CD8-positive, alpha-beta memory T cell (primary cell): Measurements from ENCODE around the gene SPACDR. TPM values are rescaled to one million over a fixed set of nuclear protein-coding genes. Genes with fewer than 3 reads are reported as not detected.
"Not testable (repeated sequence)": the region's sequence is repeated elsewhere in the genome, so short reads cannot be mapped to it uniquely, and the experiment has no call there.

Source experiments
- CTCF ChIA-PET: fragments of 350-600 bp; sonication (Branson Sonifier 250); formaldehyde crosslinking; loops from one replicate; lab custom pipeline; 2021; ENCODE audit warnings: antibody characterized with exemption; lab: Charles Lee
- POLR2A ChIA-PET: fragments of 350-600 bp; sonication (Branson Sonifier 250); formaldehyde crosslinking; loops from one replicate; lab custom pipeline; 2021; ENCODE audit warnings: antibody characterized with exemption; lab: Charles Lee
- DNase-seq, 5 donors: peaks; one replicate each; pipeline versions ENCODE4 v3.0.0 to v3.0.0-alpha.2; 2020 to 2022; ENCODE audit warnings: mixed read lengths in 1 of 5
- H3K27ac ChIP-seq: one replicate; pipeline ENCODE4 v1.7.0; 2013; ENCODE audit warnings: low read depth, mild to moderate bottlenecking, low read length, moderate library complexity
- H3K27me3 ChIP-seq: 2 replicates; pipeline ENCODE4 v1.7.0; 2013; ENCODE audit warnings: low read length, mild to moderate bottlenecking; ENCODE audit not compliant: insufficient read depth, poor library complexity, severe bottlenecking
- H3K36me3 ChIP-seq: 2 replicates; pipeline ENCODE4 v1.7.0; 2013; ENCODE audit warnings: mild to moderate bottlenecking, low read length, moderate library complexity; ENCODE audit not compliant: insufficient read depth
- H3K4me1 ChIP-seq: 2 replicates; pipeline ENCODE4 v1.7.0; 2013; ENCODE audit warnings: mild to moderate bottlenecking, low read length, moderate library complexity; ENCODE audit not compliant: insufficient read depth
- H3K4me3 ChIP-seq: 2 replicates; pipeline ENCODE4 v1.7.0; 2013; ENCODE audit warnings: mild to moderate bottlenecking, low read length
- H3K9me3 ChIP-seq: 2 replicates; pipeline ENCODE4 v1.7.0; 2013; ENCODE audit warnings: mild to moderate bottlenecking, low read length
- H3K27ac Mint-ChIP-seq, 8 donors: one replicate each; pipeline ENCODE4 v1.8.0; 2020 to 2021; ENCODE audit warnings: mixed read lengths in 8 of 8, mild to moderate bottlenecking in 6 of 8, inconsistent platforms in 3 of 8, moderate library complexity in 3 of 8
- H3K27me3 Mint-ChIP-seq, 2 donors: one replicate each; pipeline ENCODE4 v1.8.0; 2020 to 2021; ENCODE audit warnings: mixed read lengths in 2 of 2, mild to moderate bottlenecking in 1 of 2, moderate library complexity in 1 of 2
- H3K36me3 Mint-ChIP-seq, 3 donors: one replicate each; pipeline ENCODE4 v1.8.0; 2020 to 2021; ENCODE audit warnings: mixed read lengths in 3 of 3, inconsistent platforms in 1 of 3, mild to moderate bottlenecking in 1 of 3
- H3K4me1 Mint-ChIP-seq, 3 donors: one replicate each; pipeline ENCODE4 v1.8.0; 2020 to 2021; ENCODE audit warnings: mixed read lengths in 3 of 3, inconsistent platforms in 1 of 3, mild to moderate bottlenecking in 1 of 3
- H3K4me3 Mint-ChIP-seq, 7 donors: one replicate each; pipeline ENCODE4 v1.8.0; 2020 to 2021; ENCODE audit warnings: mixed read lengths in 7 of 7, mild to moderate bottlenecking in 6 of 7, moderate library complexity in 4 of 7, inconsistent platforms in 2 of 7
- H3K9me3 Mint-ChIP-seq, 5 donors: one replicate each; pipeline ENCODE4 v1.8.0; 2020 to 2022; ENCODE audit warnings: mixed read lengths in 5 of 5, mild to moderate bottlenecking in 3 of 5, moderate library complexity in 2 of 5, inconsistent platforms in 1 of 5
- polyA plus RNA-seq: library from polyadenylated mRNA; unstranded; fragments of 300-500 nt; fragmentation: Illumina TruSeq; gene quantifications from one replicate; pipeline ENCODE4 v1.2.3, GENCODE V29; 2021
- total RNA-seq, 2 experiments: library from RNA; stranded (reverse); gene quantifications; one replicate each; pipeline ENCODE4 v1.2.3, GENCODE V29; 2021

SPACDR gene
- total RNA-seq (1 to 10 TPM in 1 of 2 experiments, under 1 TPM in 1; 1.00 to 1.7 TPM), polyA plus RNA-seq (0.56 TPM)

DNA sequence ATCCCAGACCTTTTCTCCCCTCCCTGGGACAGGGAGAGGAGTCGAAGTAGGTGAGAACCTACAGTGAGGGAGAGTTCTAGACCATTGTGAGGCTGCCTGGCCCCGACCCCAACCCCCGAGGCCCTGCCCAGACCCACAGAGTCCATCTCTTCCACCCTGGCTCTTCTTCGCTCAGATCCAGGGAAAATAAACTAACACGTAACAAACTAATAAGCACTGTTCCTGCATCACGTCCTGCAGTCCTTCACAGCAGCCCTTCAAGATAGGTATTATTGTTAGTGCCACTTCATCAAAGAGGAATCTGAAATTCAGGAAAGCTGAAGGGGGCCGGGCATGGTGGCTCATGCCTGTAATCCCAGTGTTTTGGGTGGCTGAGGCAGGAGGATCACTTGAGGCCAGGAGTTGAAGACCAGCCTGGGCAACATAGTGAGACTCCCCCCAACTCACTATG, at the start of gene SPACDR:
Gene SPACDR, minus strand, starts transcription at position 51 of the 451 bp plus-strand sequence. CDS start 235 bp downstream, outside the sequence.
- CTCF ChIA-PET: interaction anchor here (0.7 to 2.9 kb wide), 4 partner anchors 10 to 99 kb away, joined by 3 to 14 read pairs (median 8); no protein-coding TSS in a partner anchor
- H3K27ac ChIP-seq: no peak within 1 kb of the TSS
- H3K27me3 ChIP-seq: no peaks in the 10 kb centered on the region
- Mint-ChIP-seq H3K36me3 (peaks cover 0 to 58% (median 3%) of the 10 kb centered on the region in 3 donors), H3K4me1 (peaks cover 2 to 7% (median 3%) of the 10 kb centered on the region in 3 donors), H3K27ac (peak within 1 kb of the TSS in 3 of 8 donors; percentile 26 to 72 (median 63)), H3K4me3 (no peak within 1 kb of the TSS), H3K9me3 (no peaks in the 10 kb centered on the region), H3K27me3 (no peaks in the 10 kb centered on the region)
- DNase-seq: no peak
- H3K4me1 ChIP-seq: peaks cover 3% of the 10 kb centered on the region
- no peaks in the 10 kb centered on the region for H3K9me3 ChIP-seq
- POLR2A ChIA-PET: no interaction called here
- H3K36me3 ChIP-seq: peaks cover 14% of the 10 kb centered on the region
- H3K4me3 ChIP-seq: no peak within 1 kb of the TSS

DNA sequence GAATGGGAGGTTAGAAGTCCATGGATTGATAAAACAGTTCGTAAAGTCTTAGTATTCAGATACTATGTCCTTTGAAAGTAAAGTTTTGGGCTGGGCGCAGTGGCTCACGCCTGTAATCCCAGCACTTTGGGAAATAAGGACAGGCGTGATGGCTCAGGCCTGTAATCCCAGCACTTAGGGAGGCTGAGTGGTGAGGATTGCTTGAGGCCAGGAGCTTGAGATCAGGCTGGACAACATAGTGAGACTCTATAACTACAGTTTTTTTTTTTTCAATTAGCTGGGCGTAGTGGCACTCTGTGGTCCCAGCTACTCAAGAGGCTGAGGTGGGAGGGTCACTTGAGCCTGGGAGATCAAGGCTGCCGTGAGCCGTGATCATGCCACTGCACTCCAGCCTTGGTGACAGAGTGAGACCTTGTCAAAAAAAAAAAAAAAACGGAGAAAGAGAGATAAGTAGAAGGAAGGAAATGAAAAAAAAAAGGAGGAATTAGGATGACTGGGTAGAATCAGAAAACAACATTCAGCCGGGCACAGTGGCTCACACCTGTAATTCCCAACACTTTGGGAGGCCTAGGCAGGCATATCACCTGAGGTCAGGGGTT, 49.3 kb upstream of the SPACDR start:
- Mint-ChIP-seq H3K4me3 (peak overlapping the region in 2 of 7 donors; percentile 28 to 54), H3K9me3 (no peaks in the 10 kb centered on the region), H3K27me3 (no peaks in the 10 kb centered on the region), H3K4me1 (peaks cover 25 to 31% (median 29%) of the 10 kb centered on the region in 3 donors), H3K27ac (no peak overlapping the region), H3K36me3 (no peaks in the 10 kb centered on the region)
- ChIA-PET CTCF (interaction anchor here (1.1 to 1.7 kb wide), 2 partner anchors 29 to 47 kb away, joined by 3 to 4 read pairs; no protein-coding TSS in a partner anchor), POLR2A (no interaction called here)
- H3K9me3 ChIP-seq: no peaks in the 10 kb centered on the region
- no peak overlapping the region for H3K27ac ChIP-seq
- DNase-seq: no peak
- no peaks in the 10 kb centered on the region for H3K36me3 ChIP-seq
- no peak overlapping the region for H3K4me3 ChIP-seq
- H3K27me3 ChIP-seq: no peaks in the 10 kb centered on the region
- peaks cover 36% of the 10 kb centered on the region for H3K4me1 ChIP-seq

DNA sequence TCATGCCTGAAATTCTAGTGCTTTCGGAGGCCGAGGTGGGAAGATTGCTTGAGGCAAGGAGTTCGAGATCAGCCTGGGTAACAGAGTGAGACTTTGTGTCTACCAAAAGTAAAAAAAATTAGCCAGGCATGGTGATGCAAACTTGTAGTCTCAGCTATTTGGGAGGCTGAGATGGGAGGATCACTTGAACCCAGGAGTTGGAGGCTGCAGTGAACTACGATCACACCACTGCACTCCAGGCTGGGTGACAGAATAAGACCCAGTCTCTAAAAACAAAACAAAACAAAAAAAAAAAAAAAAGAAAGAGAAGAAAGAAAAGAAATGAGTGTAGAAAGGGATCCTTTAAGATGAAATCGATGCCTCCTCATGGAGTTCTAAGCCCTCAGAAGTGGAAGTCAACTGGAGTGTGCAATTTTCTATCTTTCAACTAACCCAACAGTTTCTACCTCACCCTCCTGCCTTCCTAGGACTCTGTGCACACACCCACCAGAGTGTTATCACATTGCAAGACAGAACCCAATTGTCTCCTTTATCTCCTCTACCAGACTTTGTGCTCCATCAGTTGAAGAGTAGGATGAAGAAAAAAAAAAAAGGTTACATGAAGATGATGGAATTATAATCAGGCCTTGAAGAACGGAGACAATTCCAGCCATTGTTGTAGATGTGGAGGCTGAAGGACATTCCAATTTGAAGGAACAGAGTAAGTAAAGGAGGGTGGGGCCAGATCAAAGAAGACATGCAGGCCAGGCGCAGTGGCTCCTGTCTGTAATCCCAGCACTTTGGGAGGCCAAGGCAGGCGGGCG, 46.6 kb upstream of the SPACDR start:
- H3K27ac ChIP-seq: no peak overlapping the region
- H3K36me3 ChIP-seq: no peaks in the 10 kb centered on the region
- no peak overlapping the region for H3K4me3 ChIP-seq
- Mint-ChIP-seq H3K4me1 (peaks cover 6 to 11% (median 8%) of the 10 kb centered on the region in 3 donors), H3K9me3 (no peaks in the 10 kb centered on the region), H3K27me3 (peaks cover 0 to 1% of the 10 kb centered on the region in 2 donors), H3K36me3 (no peaks in the 10 kb centered on the region), H3K27ac (no peak overlapping the region), H3K4me3 (no peak overlapping the region)
- ChIA-PET POLR2A (no interaction called here), CTCF (interaction anchor here (0.6 to 2.5 kb wide), 3 partner anchors 31 to 1110 kb away, joined by 3 to 5 read pairs (median 3); no protein-coding TSS in a partner anchor)
- no peak for DNase-seq
- peaks cover 16% of the 10 kb centered on the region for H3K4me1 ChIP-seq
- no peaks in the 10 kb centered on the region for H3K9me3 ChIP-seq
- no peaks in the 10 kb centered on the region for H3K27me3 ChIP-seq

GRCh38 chr7:100509231-100509630, 45.2 kb upstream of the SPACDR start:
- no peaks in the 10 kb centered on the region for H3K36me3 Mint-ChIP-seq
- no peak for DNase-seq
- H3K9me3 ChIP-seq: no peaks in the 10 kb centered on the region
- H3K27ac Mint-ChIP-seq: no peak overlapping the region
- peaks cover 0 to 2% (median 0%) of the 10 kb centered on the region in 3 donors for H3K4me1 Mint-ChIP-seq
- no peaks in the 10 kb centered on the region for H3K9me3 Mint-ChIP-seq
- H3K36me3 ChIP-seq: no peaks in the 10 kb centered on the region
- peaks cover 7% of the 10 kb centered on the region for H3K4me1 ChIP-seq
- H3K27ac ChIP-seq: no peak overlapping the region
- no peak overlapping the region for H3K4me3 ChIP-seq
- ChIA-PET CTCF (interaction anchor here (1.4 to 2.5 kb wide), 3 partner anchors 13 to 33 kb away, joined by 3 to 7 read pairs (median 5); no protein-coding TSS in a partner anchor), POLR2A (no interaction called here)
- no peak overlapping the region for H3K4me3 Mint-ChIP-seq
- no peaks in the 10 kb centered on the region for H3K27me3 ChIP-seq
- H3K27me3 Mint-ChIP-seq: peaks cover 0 to 1% of the 10 kb centered on the region in 2 donors

DNA sequence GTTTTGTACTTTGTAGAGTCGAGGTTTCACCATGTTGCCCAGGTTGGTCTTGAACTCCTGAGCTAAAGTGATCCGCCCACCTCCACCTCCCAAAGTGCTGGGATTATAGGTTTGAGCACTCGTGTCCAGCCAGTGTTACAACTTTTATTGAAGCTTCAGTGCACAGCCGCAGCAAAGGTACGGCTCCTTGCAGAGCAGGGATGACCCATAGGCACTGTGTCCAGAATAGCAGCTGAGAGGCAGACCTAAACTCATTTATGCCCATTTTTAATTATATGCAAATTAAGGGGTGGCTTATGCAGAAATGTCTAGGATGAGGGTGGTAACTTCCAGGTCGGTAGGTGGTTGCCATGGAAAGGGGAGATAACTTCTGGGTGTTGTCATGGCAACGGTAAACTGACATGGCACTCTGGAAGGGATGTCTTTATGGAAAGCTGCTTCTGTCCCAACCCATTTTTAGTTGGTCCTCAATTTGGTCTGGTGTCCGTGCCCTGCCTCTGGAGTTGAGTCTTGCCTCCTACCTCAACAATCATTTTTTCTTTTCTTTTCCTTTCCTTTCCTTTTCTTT, 42.4 kb upstream of the SPACDR start:
- H3K27me3 Mint-ChIP-seq: peaks cover 0 to 1% of the 10 kb centered on the region in 2 donors
- H3K4me1 ChIP-seq: no peaks in the 10 kb centered on the region
- peak overlapping the region in 1 of 8 donors; percentile 40 for H3K27ac Mint-ChIP-seq
- H3K36me3 ChIP-seq: no peaks in the 10 kb centered on the region
- CTCF ChIA-PET: interaction anchor here (0.9 to 1.4 kb wide), 5 partner anchors 10 to 273 kb away, joined by 3 to 5 read pairs (median 3); partner anchors contain the start of gene NYAP1
- H3K9me3 Mint-ChIP-seq: no peaks in the 10 kb centered on the region
- DNase-seq: no peak
- no peaks in the 10 kb centered on the region for H3K4me1 Mint-ChIP-seq
- H3K27ac ChIP-seq: no peak overlapping the region
- H3K4me3 ChIP-seq: no peak overlapping the region
- no peaks in the 10 kb centered on the region for H3K36me3 Mint-ChIP-seq
- POLR2A ChIA-PET: no interaction called here
- H3K27me3 ChIP-seq: no peaks in the 10 kb centered on the region
- H3K4me3 Mint-ChIP-seq: no peak overlapping the region
- H3K9me3 ChIP-seq: no peaks in the 10 kb centered on the region

GRCh38 chr7:100504887-100505611, 41.0 kb upstream of the SPACDR start:
- Histone ChIP-seq H3K27ac (no peak overlapping the region), H3K27me3 (no peaks in the 10 kb centered on the region), H3K4me3 (no peak overlapping the region), H3K9me3 (no peaks in the 10 kb centered on the region), H3K36me3 (no peaks in the 10 kb centered on the region), H3K4me1 (no peaks in the 10 kb centered on the region)
- ChIA-PET POLR2A (no interaction called here), CTCF (interaction anchor here (1.0 to 1.4 kb wide), 3 partner anchors 11 to 272 kb away, joined by 3 to 5 read pairs (median 3); partner anchors contain the start of gene NYAP1)
- DNase-seq: no peak
- Mint-ChIP-seq H3K27me3 (peaks cover 0 to 1% of the 10 kb centered on the region in 2 donors), H3K4me3 (no peak overlapping the region), H3K9me3 (no peaks in the 10 kb centered on the region), H3K36me3 (no peaks in the 10 kb centered on the region), H3K27ac (no peak overlapping the region), H3K4me1 (no peaks in the 10 kb centered on the region)

DNA sequence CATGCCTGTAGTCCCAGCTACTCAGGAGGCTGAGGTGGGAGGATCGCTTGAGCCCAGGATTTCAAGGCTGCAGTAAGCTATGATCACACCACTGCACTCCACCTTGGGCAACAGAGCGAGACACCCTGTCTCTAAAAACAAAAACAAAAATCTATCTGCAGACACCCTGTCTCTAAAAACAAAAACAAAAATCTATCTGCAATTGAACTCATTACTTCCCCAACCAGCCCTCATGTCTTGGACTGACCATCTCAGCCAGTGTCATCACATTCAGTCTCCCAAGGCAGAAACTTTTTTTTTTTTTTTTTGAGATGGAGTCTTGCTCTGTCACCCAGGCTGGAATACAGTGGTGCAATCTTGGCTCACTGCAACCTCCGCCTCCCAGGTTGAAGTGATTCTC, 40.0 kb upstream of the SPACDR start:
- H3K9me3 Mint-ChIP-seq, H3K4me3 ChIP-seq, H3K27me3 Mint-ChIP-seq, POLR2A ChIA-PET, H3K4me1 Mint-ChIP-seq, H3K9me3 ChIP-seq, H3K36me3 ChIP-seq, DNase-seq, H3K36me3 Mint-ChIP-seq, H3K4me1 ChIP-seq, H3K4me3 Mint-ChIP-seq, H3K27ac ChIP-seq, H3K27ac Mint-ChIP-seq, H3K27me3 ChIP-seq: not testable (repeated sequence)
- CTCF ChIA-PET: interaction anchor here (2.1 kb wide), 1 partner anchor 55 kb away, joined by 9 read pairs; no protein-coding TSS in a partner anchor
